NCI-H1417 treated with DMSO at 0.1 percent for 48 hours (cell line): Measurements from ENCODE around the gene RFX6.

Experiments
- DNase-seq: peaks from one replicate; lab custom pipeline; 2025; lab: John Stamatoyannopoulos, UW

The RFX6 gene

GRCh38 chr6:116902634-116903033 is 25.6 kb downstream of the RFX6 start:
- no peak for DNase-seq

- DNase-seq = no peak
Measured at GRCh38 chr6:116922853-116923548, 46.0 kb downstream of the RFX6 start.

GRCh38 chr6:116924245-116924644 is 47.2 kb downstream of the RFX6 start:
- DNase-seq = no peak

- DNase-seq = no peak
Measured at GRCh38 chr6:116925088-116925794, 48.2 kb downstream of the RFX6 start.

GRCh38 chr6:116928677-116929076 is 51.6 kb downstream of the RFX6 start:
- DNase-seq = no peak

GRCh38 chr6:116929825-116930224 is 52.8 kb downstream of the RFX6 start:
- DNase-seq = no peak

GRCh38 chr6:116931456-116931855 is 54.4 kb downstream of the RFX6 start:
- DNase-seq = no peak

- no peak for DNase-seq
Measured at GRCh38 chr6:116932496-116932895, 55.5 kb downstream of the RFX6 start.

GRCh38 chr6:116933485-116933884 is 56.4 kb downstream of the RFX6 start:
- DNase-seq = no peak

GRCh38 chr6:116938305-116938704 is 61.3 kb downstream of the RFX6 start:
- no peak for DNase-seq

- DNase-seq = no peak
Measured at GRCh38 chr6:116941727-116942126, 64.7 kb downstream of the RFX6 start.

- no peak for DNase-seq
Measured at GRCh38 chr6:116945809-116946208, 68.8 kb downstream of the RFX6 start.

- no peak for DNase-seq
Measured at GRCh38 chr6:116948533-116949304, 71.7 kb downstream of the RFX6 start.

- DNase-seq = no peak
Measured at GRCh38 chr6:116949964-116950363, 72.9 kb downstream of the RFX6 start.

GRCh38 chr6:116954335-116954734 is 77.3 kb downstream of the RFX6 start:
- no peak for DNase-seq

- DNase-seq = no peak
Measured at GRCh38 chr6:116954938-116955337, 77.9 kb downstream of the RFX6 start.

- no peak for DNase-seq
Measured at GRCh38 chr6:116955773-116956172, 78.7 kb downstream of the RFX6 start.

GRCh38 chr6:116963972-116964371 is 86.9 kb downstream of the RFX6 start:
- no peak for DNase-seq

GRCh38 chr6:116966675-116967576 is 89.9 kb downstream of the RFX6 start:
- DNase-seq = no peak

- DNase-seq = peak; percentile 8
Measured at GRCh38 chr6:116969211-116969863, 92.3 kb downstream of the RFX6 start.

- DNase-seq = no peak
Measured at GRCh38 chr6:116971959-116972358, 94.9 kb downstream of the RFX6 start.
